Dermis blood vessel endothelial cell (primary cell): ENCODE data around the gene RIPK4. TPM values are rescaled to one million over a fixed set of nuclear protein-coding genes. Genes with fewer than 3 reads are reported as not detected.

ENCODE experiments used
- DNase-seq: peaks from one replicate; pipeline ENCODE4 v3.0.0; 2010
- total RNA-seq: library from RNA; depleted of rRNA; stranded (reverse); fragments of >200 nt; gene quantifications from 2 replicates; pipeline ENCODE4 v1.2.3, GENCODE V29; 2014

The RIPK4 gene
- total RNA-seq = 0.09 and 0.51 TPM in 2 replicates

DNA sequence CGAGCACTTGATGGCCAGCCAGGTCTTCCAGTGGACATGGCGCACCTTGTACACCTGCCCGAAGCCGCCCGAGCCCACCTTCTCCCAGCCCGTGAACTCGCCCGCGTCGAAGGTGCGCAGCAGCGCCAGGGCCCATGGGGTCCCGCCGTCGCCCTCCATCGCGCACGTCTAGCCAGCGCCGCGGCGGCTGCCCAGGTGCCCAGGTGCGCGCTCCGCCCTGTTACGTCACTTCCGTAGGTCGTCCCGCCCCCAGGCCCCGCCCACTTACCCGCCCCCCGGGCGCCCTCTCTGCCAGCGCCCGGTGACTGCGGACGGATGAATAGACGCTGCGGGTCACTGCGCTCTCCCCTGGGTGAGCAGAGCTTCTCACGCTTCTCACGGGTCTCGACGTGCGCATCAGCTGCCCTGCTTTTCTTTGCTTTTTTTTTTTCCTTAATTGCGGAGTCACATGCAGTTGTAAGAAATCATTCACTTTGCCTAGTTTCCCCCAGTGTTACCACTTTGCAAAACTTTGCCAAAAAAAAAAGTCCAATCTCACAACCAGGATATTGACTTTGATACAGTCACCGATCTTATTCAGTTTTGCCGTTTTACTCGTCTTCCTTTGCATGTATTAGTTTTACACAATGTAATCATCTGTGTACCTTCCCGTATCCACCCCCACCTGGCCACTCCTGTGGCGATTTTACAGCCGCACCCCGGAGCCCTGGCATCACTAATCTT is at the start of gene RIPK4:
Gene RIPK4, minus strand, starts transcription at position 170 of the 723 bp plus-strand sequence. Its CDS starts 11 bp downstream, at position 159.
- no peak for DNase-seq

GRCh38 chr21:41815652-41816582 is 49.1 kb upstream of the RIPK4 start:
- DNase-seq = no peak

GRCh38 chr21:41813226-41813625 is 46.4 kb upstream of the RIPK4 start:
- no peak for DNase-seq

GRCh38 chr21:41812679-41813078 is 45.8 kb upstream of the RIPK4 start:
- no peak for DNase-seq

DNA sequence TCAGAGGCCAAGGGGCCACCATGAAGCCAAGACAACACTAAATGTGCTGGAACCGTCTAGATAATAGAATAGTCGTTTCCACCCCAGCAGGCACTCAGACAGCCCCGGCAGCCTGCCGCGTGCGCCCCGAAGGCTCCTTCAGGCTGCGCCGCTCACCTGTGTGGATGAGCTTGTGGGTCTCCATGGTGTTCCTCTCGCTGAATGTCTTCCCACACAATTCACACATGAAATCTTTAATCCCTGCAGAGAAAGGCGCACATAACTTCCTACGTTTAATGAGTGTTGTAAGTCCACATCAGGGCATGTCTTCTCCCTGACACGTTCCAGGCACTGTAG is 43.7 kb upstream of the RIPK4 start:
- no peak for DNase-seq

GRCh38 chr21:41809891-41810596 is 43.2 kb upstream of the RIPK4 start:
- no peak for DNase-seq

GRCh38 chr21:41808846-41809245 is 42.0 kb upstream of the RIPK4 start:
- no peak for DNase-seq

GRCh38 chr21:41808094-41808493 is 41.2 kb upstream of the RIPK4 start:
- no peak for DNase-seq

DNA sequence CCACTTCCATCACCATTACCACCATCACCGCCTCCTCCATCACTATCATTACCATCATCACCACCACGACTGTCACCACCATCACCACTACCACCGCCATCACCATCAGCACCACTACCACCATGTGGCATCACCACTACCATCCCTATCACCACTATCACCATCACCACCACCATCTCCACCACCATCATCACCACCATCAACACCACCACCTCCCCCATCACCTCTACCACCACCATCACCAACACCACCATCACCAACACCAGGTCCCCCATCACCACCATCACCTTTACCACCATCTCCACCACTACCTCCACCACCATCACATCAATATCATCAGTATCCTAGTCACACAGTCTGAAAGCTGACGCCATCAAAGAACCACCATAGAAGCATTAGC is 39.9 kb upstream of the RIPK4 start:
- DNase-seq = no peak

GRCh38 chr21:41805643-41806042 is 38.8 kb upstream of the RIPK4 start:
- no peak for DNase-seq

DNA sequence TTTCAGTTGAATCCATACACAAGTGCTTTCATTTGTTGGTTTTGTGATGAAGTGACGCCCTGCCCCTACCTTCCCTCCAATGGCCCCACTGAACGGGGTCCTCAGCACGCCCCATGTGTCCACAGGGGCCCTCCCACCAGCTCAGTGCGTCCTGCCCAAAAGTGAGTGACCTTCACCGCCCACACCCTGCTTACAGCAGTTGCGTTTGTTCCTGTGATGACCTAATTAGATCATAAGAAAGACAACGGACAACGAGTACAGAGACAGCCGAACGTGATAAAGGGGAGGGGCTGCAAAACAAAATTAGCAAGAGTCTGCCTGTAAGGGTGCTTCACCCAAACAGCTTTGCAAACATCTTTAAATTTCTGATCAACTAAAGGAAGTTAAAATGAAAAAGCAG is 38.2 kb upstream of the RIPK4 start:
- DNase-seq = no peak

GRCh38 chr21:41804381-41804780 is 37.5 kb upstream of the RIPK4 start:
- DNase-seq = no peak

DNA sequence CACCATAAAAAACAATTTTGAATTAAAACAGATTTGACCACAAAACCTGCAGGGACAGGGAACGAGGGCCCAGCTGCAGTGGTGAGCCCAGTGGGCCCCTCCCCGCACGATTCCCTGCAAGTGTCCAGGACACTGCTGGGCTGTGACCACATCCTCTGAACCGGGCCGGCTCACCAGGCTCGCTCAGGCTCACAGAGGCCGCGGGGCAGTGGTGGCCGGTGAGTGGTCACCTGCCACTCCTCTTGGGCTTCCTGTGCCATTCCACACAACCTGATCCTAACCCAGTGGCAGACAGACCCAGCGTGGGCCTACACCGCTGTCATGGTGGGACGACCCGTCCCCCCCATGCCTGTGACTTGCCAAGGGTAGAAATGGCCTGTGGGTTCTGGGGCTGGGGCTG is 36.5 kb upstream of the RIPK4 start:
- DNase-seq = no peak

DNA sequence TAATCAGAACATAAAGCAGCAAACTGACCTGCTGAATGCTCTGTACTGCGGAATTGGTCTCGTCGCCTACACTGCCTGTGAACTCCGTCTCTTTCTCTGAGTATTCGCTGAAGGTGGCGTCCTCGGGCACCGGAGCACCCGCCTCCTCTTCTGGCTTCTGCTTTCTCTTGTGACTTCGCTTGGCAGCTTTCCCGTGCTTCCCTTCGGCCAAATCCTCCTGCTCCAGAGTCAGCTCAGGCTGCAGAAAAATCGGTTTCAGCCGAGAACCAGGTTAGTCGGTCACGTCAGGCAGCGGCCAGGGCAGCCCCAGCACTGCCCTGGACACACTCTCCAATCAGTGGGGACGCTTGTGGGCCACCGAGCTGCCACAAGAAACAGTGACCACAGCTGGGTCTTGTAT is 35.8 kb upstream of the RIPK4 start:
- DNase-seq = no peak

- no peak for DNase-seq
Measured at GRCh38 chr21:41802198-41802584, 35.3 kb upstream of the RIPK4 start.

DNA sequence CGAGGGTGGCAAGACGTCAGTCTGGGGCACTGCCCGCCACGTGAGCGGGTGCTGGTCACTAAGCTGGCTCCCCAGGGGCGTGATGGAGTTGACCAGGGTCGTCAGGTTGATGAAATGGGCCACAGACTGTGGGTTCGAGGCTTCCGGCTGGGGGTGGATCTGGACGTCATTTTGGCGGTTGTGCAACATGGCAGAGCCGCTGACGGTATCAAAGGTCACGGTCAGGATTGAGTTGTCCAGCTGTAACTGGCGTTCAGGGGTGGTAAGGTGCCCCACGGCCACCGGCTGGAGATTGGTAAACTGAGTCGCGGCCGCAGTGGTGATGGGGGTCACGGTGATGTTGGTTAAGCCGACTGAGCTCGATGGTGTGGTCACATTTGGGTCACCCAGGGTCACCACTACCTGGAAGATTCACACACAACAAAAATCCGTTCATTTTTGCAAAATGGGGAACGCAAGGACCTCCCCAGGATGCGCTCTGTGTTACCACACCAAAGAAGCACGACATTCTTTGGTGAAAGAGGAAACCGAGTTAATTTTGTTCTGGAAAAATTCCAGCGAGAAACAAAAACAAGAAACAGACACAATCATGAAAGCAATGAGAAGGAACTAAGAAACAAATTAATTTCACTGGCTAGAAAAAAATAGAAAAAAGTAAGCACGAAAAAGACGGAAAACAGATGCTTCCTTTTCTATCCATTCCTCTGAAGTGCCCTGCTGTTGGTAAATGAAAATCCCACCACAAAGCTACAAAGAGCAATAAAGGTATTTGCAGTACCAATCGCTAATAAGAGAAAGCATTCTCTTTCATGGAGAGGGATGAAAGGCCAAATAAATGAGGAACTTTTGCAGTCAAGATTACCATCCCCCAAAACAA is 34.7 kb upstream of the RIPK4 start:
- DNase-seq = no peak

- no peak for DNase-seq
Measured at GRCh38 chr21:41800425-41801320, 33.8 kb upstream of the RIPK4 start.

DNA sequence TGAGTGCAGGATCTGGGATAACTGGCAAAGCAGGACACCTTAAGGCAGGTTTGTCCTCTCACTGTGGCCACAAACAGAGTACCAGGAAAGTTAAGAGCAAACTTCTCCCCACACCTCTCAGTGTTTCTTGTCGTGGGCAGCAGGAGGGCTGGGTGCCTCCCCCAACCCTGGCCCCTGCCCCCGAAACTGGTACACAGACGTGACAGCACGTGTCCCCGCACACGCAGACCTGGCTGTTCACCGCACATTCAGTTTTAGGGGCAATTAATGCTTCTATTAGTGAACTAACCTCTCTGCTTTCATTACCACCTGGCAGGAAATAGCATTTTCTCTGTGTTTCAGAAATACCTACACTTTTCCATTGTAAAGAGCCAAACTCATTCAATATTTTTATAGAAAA is 32.9 kb upstream of the RIPK4 start:
- DNase-seq = no peak

GRCh38 chr21:41798326-41798725 is 31.5 kb upstream of the RIPK4 start:
- DNase-seq = no peak

DNA sequence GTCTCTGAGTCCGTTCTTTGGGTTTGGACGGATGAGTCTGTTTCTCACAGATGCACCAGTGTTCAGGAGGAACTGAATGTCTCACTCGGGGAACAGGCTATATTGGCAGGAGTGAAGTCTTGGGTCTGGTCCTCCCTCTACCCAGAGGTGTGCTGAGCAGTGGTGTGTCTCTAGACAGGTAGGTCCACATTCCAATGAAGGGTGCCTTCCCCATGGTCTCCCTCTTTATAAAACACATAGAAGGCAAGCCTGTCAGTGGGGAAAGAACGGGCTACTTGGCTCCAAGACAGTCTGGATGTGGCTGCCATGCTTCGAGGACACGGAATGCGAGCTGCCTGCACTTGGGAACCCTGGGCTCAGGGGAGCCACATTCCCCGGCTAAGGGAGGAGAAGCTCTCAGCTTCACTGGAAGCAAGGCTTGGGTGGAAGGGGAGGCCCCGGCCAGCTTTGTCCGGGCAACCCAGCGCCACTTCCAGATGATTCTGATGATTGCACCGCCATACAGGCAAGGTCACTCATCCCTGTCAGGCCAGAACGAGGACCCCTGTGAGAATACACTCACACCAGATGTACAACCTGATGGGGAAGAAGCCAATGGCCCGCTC is 29.7 kb upstream of the RIPK4 start:
- DNase-seq = no peak

DNA sequence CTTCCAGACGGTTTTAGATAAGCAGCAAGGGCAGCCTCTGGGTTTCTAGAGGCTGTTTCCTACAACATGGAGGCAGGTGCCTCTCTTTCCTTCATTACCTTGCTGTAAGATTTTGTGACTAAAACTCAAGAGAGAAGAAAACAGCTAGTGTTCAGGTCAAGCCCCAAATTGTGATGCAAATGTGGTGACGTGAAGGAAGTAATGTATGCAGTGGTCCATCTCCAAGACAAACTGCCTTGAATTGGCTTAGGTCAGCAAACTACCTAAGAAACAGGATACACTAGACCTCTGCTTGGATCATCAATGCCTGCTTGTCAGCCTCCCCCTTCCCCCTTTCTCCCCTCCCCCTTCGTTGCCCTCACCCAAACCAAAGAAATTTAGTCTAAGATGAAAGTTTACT is 28.9 kb upstream of the RIPK4 start:
- no peak for DNase-seq
